Keratinocyte (primary cell): ENCODE data around the gene F7.

Experiments
- EZH2 ChIP-seq: IDR thresholded peaks from one replicate; pipeline ENCODE4 v1.6.1; 2012; ENCODE audit warnings: inconsistent platforms, mild to moderate bottlenecking, low read length, moderate library complexity
- TF ChIP-seq, protein P1 (sequence below), 3 experiments: IDR thresholded peaks in 1 of 3; conservative IDR thresholded peaks in 1 of 3; optimal IDR thresholded peaks in 1 of 3; 2 replicates in 2 of 3; 3 replicates in 1 of 3; pipeline versions ENCODE3 to v1.5.1; 2011; ENCODE audit warnings: low read length in 3 of 3, mild to moderate bottlenecking in 3 of 3, moderate library complexity in 2 of 3, control low read depth in 1 of 3, inconsistent platforms in 1 of 3; ENCODE audit not compliant: insufficient read depth in 2 of 3; ENCODE audit errors: extremely low read depth in 1 of 3

DNA sequence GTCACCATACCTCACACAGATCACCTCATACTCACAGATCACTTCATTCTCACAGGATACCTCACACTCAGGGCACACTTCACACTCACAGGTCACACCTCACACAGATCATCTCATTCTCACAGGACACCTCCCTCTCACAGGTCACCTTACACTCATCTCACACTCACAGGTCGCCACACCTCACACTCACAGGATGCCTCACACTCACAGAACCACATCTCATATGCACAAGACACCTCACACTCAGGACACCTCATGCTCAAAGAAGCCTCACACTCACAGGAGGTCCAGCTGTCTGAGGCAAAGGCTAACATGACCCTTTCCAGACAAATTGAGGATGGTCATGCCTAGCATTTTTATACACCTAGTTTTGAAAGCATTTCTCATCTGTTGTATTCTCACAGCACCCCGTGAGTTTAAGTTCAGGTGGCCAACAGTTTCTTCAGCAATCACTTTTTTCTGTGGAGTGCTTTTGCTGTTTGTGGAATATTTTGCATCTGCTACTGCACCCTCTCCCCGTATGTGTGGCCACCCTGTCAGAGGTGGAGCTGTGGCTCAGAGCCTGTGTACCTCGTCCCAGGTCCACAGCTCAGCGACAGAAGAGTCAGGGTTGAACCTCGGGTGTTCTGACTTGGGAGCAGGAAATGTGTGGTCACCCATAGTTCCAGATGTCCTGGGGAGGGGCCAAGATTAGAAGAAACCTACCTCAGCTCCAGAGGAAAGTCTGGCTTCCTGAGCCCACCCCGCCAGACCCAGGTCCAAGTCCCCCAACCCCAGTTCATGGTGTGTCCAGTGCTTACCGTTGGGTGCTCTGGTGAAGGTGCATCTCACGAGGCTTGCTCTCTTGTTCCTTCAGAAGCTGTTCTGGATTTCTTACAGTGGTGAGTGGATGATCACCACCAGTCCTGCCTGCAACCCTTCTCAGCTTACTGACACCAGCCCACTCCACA lies 7.6 kb downstream of the F7 start:
- TF ChIP-seq, protein P1, sequence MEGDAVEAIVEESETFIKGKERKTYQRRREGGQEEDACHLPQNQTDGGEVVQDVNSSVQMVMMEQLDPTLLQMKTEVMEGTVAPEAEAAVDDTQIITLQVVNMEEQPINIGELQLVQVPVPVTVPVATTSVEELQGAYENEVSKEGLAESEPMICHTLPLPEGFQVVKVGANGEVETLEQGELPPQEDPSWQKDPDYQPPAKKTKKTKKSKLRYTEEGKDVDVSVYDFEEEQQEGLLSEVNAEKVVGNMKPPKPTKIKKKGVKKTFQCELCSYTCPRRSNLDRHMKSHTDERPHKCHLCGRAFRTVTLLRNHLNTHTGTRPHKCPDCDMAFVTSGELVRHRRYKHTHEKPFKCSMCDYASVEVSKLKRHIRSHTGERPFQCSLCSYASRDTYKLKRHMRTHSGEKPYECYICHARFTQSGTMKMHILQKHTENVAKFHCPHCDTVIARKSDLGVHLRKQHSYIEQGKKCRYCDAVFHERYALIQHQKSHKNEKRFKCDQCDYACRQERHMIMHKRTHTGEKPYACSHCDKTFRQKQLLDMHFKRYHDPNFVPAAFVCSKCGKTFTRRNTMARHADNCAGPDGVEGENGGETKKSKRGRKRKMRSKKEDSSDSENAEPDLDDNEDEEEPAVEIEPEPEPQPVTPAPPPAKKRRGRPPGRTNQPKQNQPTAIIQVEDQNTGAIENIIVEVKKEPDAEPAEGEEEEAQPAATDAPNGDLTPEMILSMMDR (optimal IDR thresholded peaks at IDR 0.05 in 1 of 3, IDR thresholded peaks at IDR 0.05 in 1 of 3, conservative IDR thresholded peaks at IDR 0.05 in 1 of 3; ENCODE audit: extremely low read depth in 1 of 3, insufficient read depth in 2 of 3, low read length in 3 of 3): no peak
- TF ChIP-seq EZH2: no peak
